GM10266 (cell line): ENCODE results near the gene CHP2.
"Not testable (repeated sequence)": the region's sequence is repeated elsewhere in the genome, so short reads cannot be mapped to it uniquely, and the experiment has no call there.

Experiments
- DNase-seq: peaks from one replicate; pipeline ENCODE4 v3.0.0; 2012; ENCODE audit errors: extremely low spot score
- CTCF ChIP-seq: IDR thresholded peaks from 2 replicates; pipeline ENCODE4 v1.5.1; 2012; ENCODE audit warnings: mild to moderate bottlenecking, low read depth; ENCODE audit not compliant: control insufficient read depth, insufficient read depth; ENCODE audit errors: missing control alignments

Gene CHP2

GRCh38 chr16:23712976-23713375 is 41.9 kb upstream of the CHP2 start, which contains the start of gene ERN2:
Gene ERN2, minus strand, starts transcription at chr16:23713222. Its CDS starts 35 bp downstream, at chr16:23713187.
- TF ChIP-seq CTCF: no peak
- DNase-seq: no peak

DNA sequence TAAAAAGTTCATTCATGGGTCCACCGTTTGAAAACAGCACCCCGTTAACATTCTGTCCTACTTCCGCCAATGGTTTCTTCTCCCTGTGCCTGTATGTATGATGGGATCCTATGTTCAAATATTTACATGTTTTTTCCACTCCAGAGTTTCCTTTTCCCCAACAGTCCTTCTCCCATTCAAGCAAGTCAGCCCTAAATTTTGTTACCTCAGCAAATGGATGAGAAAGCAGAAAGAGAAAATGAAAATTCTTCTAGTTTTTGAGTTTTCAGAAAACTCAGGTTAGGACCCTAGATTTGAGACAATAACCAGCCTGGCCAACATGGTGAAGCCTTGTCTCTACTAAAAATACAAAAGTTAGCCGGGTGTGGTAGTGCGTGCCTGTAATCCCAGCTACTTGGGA is 38.3 kb upstream of the CHP2 start:
- no peak for TF ChIP-seq CTCF
- no peak for DNase-seq

DNA sequence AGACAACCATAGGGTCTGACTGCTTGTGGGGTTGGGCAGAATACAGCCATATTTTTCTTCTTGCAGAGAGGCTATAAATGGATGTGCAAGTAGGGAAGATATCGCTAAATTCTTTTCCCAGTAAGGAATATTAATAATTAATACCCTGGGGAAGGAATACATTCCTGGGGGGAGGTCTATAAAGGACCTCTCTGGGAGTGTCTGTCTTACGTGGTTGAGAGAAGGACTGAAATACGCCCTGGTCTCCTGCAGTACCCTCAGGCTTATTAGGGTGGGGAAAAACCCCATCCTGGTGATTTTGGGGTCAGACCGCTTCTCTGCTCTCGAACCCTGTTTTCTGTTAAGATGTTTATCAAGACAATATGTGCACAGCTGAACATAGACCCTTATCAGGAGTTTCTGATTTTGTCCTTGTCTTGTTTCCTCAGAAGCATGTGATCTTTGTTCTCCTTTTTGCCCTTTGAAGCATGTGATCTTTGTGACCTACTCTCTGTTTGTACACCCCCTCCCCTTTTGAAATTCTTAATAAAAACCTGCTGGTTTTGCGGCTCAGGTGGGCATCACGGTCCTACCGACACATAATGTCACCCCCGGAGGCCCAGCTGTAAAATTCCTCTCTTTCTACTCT is 32.1 kb upstream of the CHP2 start:
- not testable (repeated sequence) for DNase-seq

- no peak for DNase-seq
- TF ChIP-seq CTCF: no peak
Measured at GRCh38 chr16:23724096-23724784, 30.6 kb upstream of the CHP2 start.

DNA sequence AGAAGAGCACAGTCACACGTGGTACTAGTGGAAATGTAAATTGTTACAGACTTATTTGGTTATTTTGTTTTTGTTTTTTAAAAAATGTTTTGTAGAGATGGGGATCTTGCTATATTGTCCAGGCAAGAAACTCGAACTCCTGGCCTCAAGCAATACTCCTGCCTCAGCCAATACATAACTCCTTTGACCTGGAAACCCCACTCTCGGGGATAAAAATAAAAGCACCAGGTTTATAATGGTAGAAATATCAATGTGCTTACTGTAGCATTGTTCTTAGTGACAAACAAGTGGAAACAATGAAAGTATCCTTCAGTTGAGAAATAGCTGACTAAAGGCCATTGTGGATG is 30.1 kb upstream of the CHP2 start:
- TF ChIP-seq CTCF: no peak
- no peak for DNase-seq

DNA sequence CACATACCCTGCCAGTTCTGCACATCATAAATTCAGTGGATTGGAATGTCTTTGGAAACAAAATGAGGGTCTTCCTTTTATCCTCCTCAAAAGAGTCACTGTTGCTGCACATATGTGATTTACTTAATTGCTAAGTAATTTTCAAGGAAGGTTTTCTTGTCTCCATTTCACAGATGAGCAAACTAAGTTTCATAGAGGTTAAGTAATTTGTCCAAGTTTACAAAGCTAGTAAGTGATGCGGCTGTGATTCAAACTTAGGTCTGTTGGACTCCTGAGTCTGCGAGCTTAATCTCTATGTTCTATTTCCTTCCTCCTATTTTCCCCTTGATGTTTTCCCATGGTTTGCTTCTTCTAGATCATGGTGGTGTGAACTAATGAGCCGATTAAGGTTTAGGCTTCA is 28.1 kb upstream of the CHP2 start:
- no peak for TF ChIP-seq CTCF
- DNase-seq: no peak

DNA sequence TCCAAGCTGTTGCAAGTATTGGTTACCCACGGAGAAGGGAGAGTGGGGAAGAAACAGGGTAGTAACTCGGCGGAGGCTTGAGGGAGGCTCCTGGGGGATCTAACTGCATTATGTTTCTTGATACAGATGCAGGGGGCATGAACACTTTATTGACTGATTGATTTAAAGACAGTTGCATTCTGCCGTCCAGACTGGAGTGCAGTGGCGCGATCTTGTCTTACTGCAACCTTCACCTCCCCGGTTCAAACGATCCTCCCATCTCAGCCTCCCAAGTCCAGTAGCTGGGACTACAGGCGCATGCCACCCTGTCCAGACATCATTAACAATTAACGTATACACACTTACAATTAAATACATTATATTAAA is 26.7 kb upstream of the CHP2 start:
- DNase-seq: no peak
- TF ChIP-seq CTCF: peak; percentile 27
